Mesothelial cell of epicardium (in vitro differentiated cells): ENCODE data around the gene LMO1. TPM values are rescaled to one million over a fixed set of nuclear protein-coding genes. Genes with fewer than 3 reads are reported as not detected.
A peak's percentile ranks its signal among the peaks of the same experiment; 100 is the strongest.

Source experiments
- DNase-seq, 2 experiments: peaks; one replicate each; pipeline ENCODE4 v3.0.0; 2021; ENCODE audit warnings: low spot score in 2 of 2; ENCODE audit not compliant: unreplicated experiment in 2 of 2
- H3K27ac Mint-ChIP-seq: 2 replicates; pipeline ENCODE4 v1.8.0; 2021; ENCODE audit warnings: mixed read lengths
- H3K27me3 Mint-ChIP-seq: 2 replicates; pipeline ENCODE4 v1.8.0; 2021; ENCODE audit warnings: low read depth, mixed read lengths
- H3K36me3 Mint-ChIP-seq: 2 replicates; pipeline ENCODE4 v1.8.0; 2021; ENCODE audit warnings: mixed read lengths
- H3K4me1 Mint-ChIP-seq: 2 replicates; pipeline ENCODE4 v1.8.0; 2021; ENCODE audit warnings: mixed read lengths
- H3K4me3 Mint-ChIP-seq: 2 replicates; pipeline ENCODE4 v1.8.0; 2021; ENCODE audit warnings: mild to moderate bottlenecking, moderate library complexity, mixed read lengths
- H3K9me3 Mint-ChIP-seq: 2 replicates; pipeline ENCODE4 v1.8.0; 2021; ENCODE audit warnings: mixed read lengths
- total RNA-seq: library from RNA; stranded (reverse); gene quantifications from 3 replicates; pipeline ENCODE4 v1.2.1, GENCODE V29; 2021
- TF ChIP-seq, protein P1 (sequence below): fragments of 200-600 bp; sonication (generic); IDR thresholded peaks from one replicate; pipeline ENCODE4 v1.5.0; 2021; ENCODE audit warnings: antibody characterized with exemption; ENCODE audit not compliant: unreplicated experiment

The LMO1 gene
- total RNA-seq, 1 donor from 2014 or later = 4.1 TPM

DNA sequence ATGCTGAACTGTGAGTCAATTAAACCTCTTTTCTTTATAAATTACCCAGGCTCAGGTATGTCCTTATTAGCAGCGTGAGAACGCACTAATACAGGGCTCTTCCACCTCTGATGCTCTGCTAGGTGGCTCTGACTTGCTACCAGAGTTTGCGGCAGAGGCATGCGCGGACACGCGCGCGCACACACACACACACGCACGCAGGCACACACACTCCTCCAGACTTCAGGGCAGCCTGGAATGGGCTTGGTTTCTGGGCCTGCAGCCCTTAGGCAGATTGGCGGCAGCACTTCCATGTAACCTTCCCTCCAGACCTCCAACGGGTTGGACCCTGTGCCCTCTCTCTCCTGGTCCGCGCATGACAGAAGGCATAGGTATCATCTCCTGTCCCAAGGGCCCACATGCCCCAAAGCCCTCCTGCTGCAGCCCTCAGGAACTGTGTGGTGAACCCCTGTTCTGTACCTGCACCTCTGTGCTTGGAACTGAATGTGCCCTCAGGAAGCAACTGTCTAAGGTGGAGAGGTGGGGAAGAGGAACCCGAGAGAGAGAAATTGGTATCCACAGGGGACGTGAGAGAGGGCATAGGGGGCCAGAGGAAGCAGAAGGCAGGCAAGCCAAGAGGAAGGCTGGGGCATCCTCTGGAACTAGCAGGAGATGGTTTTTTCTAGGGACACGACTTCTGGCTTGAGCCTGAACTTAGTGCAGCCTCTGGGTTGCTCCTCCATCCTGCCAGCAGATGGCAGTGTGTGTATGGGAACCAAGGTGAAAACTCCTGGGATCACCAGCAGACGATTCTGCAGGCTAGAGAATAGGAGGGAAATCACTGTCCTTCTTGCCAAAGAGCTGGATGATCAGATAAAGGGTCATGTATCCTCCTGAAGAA lies 71.4 kb downstream of the LMO1 start:
- H3K27me3 Mint-ChIP-seq = peaks cover 38% of the 10 kb centered on the region
- H3K4me3 Mint-ChIP-seq = no peak overlapping the region
- H3K36me3 Mint-ChIP-seq = no peaks in the 10 kb centered on the region
- H3K27ac Mint-ChIP-seq = no peak overlapping the region
- no peaks in the 10 kb centered on the region for H3K4me1 Mint-ChIP-seq
- peaks cover under 1% of the 10 kb centered on the region for H3K9me3 Mint-ChIP-seq
- DNase-seq = peak; percentile 41 to 79
- TF ChIP-seq, protein P1, sequence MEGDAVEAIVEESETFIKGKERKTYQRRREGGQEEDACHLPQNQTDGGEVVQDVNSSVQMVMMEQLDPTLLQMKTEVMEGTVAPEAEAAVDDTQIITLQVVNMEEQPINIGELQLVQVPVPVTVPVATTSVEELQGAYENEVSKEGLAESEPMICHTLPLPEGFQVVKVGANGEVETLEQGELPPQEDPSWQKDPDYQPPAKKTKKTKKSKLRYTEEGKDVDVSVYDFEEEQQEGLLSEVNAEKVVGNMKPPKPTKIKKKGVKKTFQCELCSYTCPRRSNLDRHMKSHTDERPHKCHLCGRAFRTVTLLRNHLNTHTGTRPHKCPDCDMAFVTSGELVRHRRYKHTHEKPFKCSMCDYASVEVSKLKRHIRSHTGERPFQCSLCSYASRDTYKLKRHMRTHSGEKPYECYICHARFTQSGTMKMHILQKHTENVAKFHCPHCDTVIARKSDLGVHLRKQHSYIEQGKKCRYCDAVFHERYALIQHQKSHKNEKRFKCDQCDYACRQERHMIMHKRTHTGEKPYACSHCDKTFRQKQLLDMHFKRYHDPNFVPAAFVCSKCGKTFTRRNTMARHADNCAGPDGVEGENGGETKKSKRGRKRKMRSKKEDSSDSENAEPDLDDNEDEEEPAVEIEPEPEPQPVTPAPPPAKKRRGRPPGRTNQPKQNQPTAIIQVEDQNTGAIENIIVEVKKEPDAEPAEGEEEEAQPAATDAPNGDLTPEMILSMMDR = peak; percentile 80

DNA sequence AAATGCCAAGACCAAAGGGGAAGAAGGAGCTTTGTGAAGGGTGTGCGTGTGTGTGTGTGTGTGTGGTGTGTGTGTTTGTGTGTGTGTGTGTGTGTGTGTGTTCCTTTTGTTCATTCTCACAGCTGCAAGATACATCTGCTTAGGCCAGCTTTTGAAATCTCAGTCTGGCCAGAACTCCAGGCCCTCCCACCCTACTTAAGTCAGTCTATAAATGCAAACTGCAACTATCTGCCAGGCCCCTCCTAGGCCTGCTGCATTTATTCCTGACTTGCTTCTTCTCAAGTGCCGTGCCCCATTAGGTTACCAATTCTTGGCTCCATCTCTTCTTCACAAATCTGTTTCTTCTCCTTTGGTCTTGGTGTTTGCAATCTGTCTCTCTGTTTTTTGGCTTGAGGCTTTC lies 73.2 kb downstream of the LMO1 start:
- no peak overlapping the region for H3K27ac Mint-ChIP-seq
- peaks cover 14% of the 10 kb centered on the region for H3K9me3 Mint-ChIP-seq
- H3K4me3 Mint-ChIP-seq = no peak overlapping the region
- H3K27me3 Mint-ChIP-seq = peaks cover 24% of the 10 kb centered on the region
- TF ChIP-seq, protein P1 = no peak
- no peak for DNase-seq
- H3K36me3 Mint-ChIP-seq = no peaks in the 10 kb centered on the region
- H3K4me1 Mint-ChIP-seq = no peaks in the 10 kb centered on the region

DNA sequence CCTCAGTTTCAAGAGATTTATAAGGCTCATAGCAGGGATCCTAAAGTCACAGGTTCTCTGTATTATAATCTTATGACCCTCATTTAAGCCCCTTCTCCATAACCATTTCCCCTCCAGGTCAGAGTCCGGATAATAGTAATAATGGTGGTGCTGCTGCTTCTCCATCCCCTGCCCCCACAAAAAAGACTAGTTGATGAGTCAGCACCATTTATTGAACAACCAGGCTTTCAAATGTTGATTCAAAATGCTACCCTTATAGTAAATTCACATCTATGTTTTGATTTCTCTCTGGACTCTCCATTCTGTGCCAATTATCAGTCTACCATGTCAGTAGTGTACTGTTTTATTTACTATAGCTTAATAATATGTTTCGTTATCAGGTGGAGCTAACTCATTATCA lies 77.2 kb downstream of the LMO1 start:
- TF ChIP-seq, protein P1 = no peak
- H3K4me1 Mint-ChIP-seq = no peaks in the 10 kb centered on the region
- H3K9me3 Mint-ChIP-seq = peaks cover 39% of the 10 kb centered on the region
- no peaks in the 10 kb centered on the region for H3K36me3 Mint-ChIP-seq
- no peak overlapping the region for H3K4me3 Mint-ChIP-seq
- peaks cover 18% of the 10 kb centered on the region for H3K27me3 Mint-ChIP-seq
- no peak overlapping the region for H3K27ac Mint-ChIP-seq
- no peak for DNase-seq

DNA sequence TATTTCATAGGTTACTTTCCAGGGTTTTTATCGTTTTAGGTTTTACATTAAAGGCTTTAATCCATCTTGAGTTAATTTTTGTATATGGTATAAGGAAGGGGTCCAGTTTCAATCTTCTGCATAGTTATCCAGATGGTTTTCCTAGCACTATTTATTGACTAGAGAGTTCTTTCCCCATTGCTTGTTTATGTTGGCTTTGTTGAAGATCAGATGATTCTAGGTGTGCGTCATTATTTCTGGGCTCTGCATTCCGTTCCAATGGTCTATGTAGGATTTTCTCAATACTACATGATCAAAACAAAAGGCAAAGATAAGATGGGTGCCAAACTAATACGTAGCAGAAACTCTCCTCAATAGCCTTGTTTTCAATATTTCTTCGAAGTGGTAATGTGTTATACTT lies 80.6 kb downstream of the LMO1 start:
- no peaks in the 10 kb centered on the region for H3K4me1 Mint-ChIP-seq
- H3K27me3 Mint-ChIP-seq = peaks cover 37% of the 10 kb centered on the region
- no peaks in the 10 kb centered on the region for H3K36me3 Mint-ChIP-seq
- H3K4me3 Mint-ChIP-seq = no peak overlapping the region
- DNase-seq = no peak
- TF ChIP-seq, protein P1 = no peak
- no peak overlapping the region for H3K27ac Mint-ChIP-seq
- H3K9me3 Mint-ChIP-seq = peaks cover 39% of the 10 kb centered on the region

DNA sequence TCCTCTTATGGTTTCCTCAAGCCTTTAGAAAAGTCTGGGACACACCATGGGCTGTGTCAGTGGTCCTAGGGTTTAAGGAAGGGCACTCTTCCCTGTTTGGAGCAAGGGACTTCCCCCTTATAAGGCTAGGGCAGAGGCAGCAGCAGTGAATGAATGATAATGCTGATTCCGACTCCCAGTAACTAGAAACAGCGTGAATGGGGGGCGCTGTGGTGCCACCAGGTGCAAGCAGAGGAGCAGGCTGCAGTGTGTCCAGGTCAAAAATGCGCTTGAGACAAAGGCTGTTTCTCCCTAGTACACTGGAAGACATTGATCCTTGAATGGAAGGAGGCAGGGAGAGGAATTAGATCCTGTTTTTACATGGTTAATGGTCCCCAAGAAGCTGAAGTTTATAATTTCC lies 83.2 kb downstream of the LMO1 start:
- Mint-ChIP-seq H3K27me3 (peaks cover 56% of the 10 kb centered on the region), H3K4me3 (no peak overlapping the region), H3K9me3 (peaks cover 24% of the 10 kb centered on the region), H3K4me1 (no peaks in the 10 kb centered on the region), H3K27ac (no peak overlapping the region), H3K36me3 (no peaks in the 10 kb centered on the region)
- TF ChIP-seq, protein P1 = no peak
- DNase-seq = no peak
